ENCODE results near the gene SPIRE1. TPM values are rescaled to one million over a fixed set of nuclear protein-coding genes. Genes with fewer than 3 reads are reported as not detected.

SPIRE1 gene
- total RNA-seq, 1 donor from 2014 or later: 47.0 TPM

DNA sequence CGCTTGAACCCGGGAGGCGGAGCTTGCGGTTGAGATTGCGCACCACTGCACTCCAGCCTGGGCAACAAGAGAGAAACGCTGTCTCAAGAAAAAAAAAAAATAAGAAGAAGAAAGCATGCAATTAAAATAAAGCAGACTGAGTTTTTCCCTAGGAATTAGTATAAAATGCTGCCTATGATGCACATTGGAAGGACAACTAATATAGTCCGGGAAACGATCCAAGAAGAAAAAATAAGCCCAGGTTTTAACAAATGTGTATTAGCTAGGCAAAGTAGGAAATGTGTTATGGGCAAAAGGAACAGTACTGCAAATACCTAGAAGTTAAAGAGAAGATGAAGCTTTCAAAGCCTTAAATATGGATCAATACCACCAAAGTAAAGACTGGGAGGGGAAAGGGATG is 64.0 kb downstream of the SPIRE1 start:
- Mint-ChIP-seq H3K27ac (ENCODE audit: unreplicated experiment) (no peak overlapping the region), H3K36me3 (ENCODE audit: unreplicated experiment) (no peaks in the 10 kb centered on the region), H3K4me3 (ENCODE audit: unreplicated experiment) (no peak overlapping the region), H3K27me3 (ENCODE audit: unreplicated experiment) (no peaks in the 10 kb centered on the region), H3K4me1 (ENCODE audit: unreplicated experiment) (peaks cover 41% of the 10 kb centered on the region), H3K9me3 (ENCODE audit: unreplicated experiment) (no peaks in the 10 kb centered on the region)
- TF ChIP-seq, protein P1, sequence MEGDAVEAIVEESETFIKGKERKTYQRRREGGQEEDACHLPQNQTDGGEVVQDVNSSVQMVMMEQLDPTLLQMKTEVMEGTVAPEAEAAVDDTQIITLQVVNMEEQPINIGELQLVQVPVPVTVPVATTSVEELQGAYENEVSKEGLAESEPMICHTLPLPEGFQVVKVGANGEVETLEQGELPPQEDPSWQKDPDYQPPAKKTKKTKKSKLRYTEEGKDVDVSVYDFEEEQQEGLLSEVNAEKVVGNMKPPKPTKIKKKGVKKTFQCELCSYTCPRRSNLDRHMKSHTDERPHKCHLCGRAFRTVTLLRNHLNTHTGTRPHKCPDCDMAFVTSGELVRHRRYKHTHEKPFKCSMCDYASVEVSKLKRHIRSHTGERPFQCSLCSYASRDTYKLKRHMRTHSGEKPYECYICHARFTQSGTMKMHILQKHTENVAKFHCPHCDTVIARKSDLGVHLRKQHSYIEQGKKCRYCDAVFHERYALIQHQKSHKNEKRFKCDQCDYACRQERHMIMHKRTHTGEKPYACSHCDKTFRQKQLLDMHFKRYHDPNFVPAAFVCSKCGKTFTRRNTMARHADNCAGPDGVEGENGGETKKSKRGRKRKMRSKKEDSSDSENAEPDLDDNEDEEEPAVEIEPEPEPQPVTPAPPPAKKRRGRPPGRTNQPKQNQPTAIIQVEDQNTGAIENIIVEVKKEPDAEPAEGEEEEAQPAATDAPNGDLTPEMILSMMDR (IDR thresholded peaks at IDR 0.05): no peak
- no peak for DNase-seq (ENCODE audit: extremely low spot score, unreplicated experiment)

DNA sequence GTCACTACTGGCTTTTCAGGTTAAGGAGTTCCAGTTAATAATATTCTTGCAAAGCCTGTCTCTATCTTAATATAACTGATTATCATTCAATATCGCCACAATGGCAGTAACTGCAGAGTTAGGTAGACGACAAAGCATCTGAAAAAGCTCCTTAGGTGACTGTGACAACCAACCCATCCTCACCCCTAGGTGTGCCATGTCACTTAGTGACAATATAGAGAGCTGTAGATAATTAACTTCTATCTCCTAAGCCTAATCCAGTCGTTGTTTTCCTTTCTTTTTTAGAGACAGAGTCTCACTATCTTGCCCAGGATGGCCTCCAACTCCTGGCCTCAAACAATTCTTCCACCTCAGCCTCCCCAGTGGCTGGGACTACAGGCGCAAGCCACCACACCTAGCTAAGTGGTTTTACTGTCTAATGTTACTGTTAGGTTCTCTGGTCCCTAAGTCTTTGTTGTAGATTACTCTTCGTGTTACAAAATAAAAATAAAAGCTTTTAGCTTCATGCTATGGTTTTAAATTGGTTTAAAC is 65.2 kb downstream of the SPIRE1 start:
- no peaks in the 10 kb centered on the region for H3K36me3 Mint-ChIP-seq (ENCODE audit: unreplicated experiment)
- no peak overlapping the region for H3K4me3 Mint-ChIP-seq (ENCODE audit: unreplicated experiment)
- H3K27me3 Mint-ChIP-seq (ENCODE audit: unreplicated experiment): no peaks in the 10 kb centered on the region
- DNase-seq (ENCODE audit: extremely low spot score, unreplicated experiment): no peak
- TF ChIP-seq, protein P1 (IDR thresholded peaks at IDR 0.05): no peak
- H3K9me3 Mint-ChIP-seq (ENCODE audit: unreplicated experiment): no peaks in the 10 kb centered on the region
- H3K27ac Mint-ChIP-seq (ENCODE audit: unreplicated experiment): no peak overlapping the region
- H3K4me1 Mint-ChIP-seq (ENCODE audit: unreplicated experiment): peaks cover 30% of the 10 kb centered on the region

DNA sequence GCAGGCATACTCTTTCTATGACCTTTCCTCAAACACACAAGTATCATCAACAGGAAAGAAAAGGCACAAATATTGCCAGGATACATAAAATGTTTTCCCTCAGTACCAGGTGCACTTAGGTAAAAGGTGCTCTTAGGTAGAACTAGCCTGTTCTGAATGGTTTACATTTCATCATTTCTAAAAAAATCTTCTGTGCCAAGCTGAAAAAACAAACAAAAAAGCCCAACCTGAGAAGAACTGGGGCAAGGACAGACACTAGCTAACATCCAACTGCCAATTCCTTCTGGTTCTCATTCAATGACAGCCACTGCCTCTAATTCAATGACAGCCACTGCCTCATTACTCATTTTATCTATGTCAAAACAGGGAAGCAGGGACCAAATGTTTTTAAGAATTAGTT is 68.5 kb downstream of the SPIRE1 start:
- Mint-ChIP-seq H3K36me3 (ENCODE audit: unreplicated experiment) (no peaks in the 10 kb centered on the region), H3K27me3 (ENCODE audit: unreplicated experiment) (no peaks in the 10 kb centered on the region), H3K9me3 (ENCODE audit: unreplicated experiment) (no peaks in the 10 kb centered on the region), H3K4me3 (ENCODE audit: unreplicated experiment) (no peak overlapping the region), H3K27ac (ENCODE audit: unreplicated experiment) (no peak overlapping the region), H3K4me1 (ENCODE audit: unreplicated experiment) (peaks cover 9% of the 10 kb centered on the region)
- TF ChIP-seq, protein P1 (IDR thresholded peaks at IDR 0.05): no peak
- no peak for DNase-seq (ENCODE audit: extremely low spot score, unreplicated experiment)

DNA sequence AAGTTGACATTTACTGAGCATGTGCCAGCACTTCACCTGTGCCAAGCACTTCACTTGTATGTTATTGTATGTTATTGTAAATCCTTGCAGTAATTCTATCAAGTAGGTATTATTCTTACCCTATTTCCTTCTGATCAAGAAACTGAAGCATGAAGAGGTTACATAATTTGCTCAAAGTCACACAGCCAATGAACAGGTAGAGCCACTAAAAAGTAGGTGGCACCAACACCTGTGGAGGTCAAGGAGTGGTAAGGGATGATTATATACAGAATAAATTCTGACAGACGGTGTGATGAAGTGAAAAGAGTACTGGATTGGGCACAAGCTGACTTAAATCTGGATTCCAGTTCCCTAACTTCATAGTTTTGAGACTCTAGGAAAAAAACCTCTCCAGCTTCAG is 71.0 kb downstream of the SPIRE1 start:
- DNase-seq (ENCODE audit: extremely low spot score, unreplicated experiment): no peak
- Mint-ChIP-seq H3K36me3 (ENCODE audit: unreplicated experiment) (no peaks in the 10 kb centered on the region), H3K4me3 (ENCODE audit: unreplicated experiment) (no peak overlapping the region), H3K27me3 (ENCODE audit: unreplicated experiment) (no peaks in the 10 kb centered on the region), H3K27ac (ENCODE audit: unreplicated experiment) (no peak overlapping the region), H3K4me1 (ENCODE audit: unreplicated experiment) (peaks cover 6% of the 10 kb centered on the region), H3K9me3 (ENCODE audit: unreplicated experiment) (no peaks in the 10 kb centered on the region)
- TF ChIP-seq, protein P1 (IDR thresholded peaks at IDR 0.05): no peak

DNA sequence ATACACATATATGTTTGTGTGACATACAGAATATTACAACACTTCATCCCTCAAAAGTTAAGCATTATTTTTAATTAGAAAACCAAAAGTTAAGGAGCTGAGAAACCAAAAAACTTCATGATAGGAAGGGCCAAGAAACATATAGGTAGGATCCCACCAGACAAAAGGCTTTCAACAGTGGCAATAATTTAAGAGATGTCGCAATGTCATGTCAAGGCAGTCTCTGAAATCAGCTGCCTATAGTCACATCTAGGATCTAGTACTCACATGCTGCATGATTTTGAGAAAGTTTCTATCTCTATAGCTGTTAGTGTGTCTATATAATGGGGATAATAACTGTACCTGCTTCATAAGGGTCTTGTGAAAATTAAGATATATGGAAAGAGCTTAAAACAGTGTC is 72.7 kb downstream of the SPIRE1 start:
- Mint-ChIP-seq H3K36me3 (ENCODE audit: unreplicated experiment) (no peaks in the 10 kb centered on the region), H3K27me3 (ENCODE audit: unreplicated experiment) (no peaks in the 10 kb centered on the region), H3K4me3 (ENCODE audit: unreplicated experiment) (no peak overlapping the region), H3K4me1 (ENCODE audit: unreplicated experiment) (peaks cover 9% of the 10 kb centered on the region), H3K27ac (ENCODE audit: unreplicated experiment) (no peak overlapping the region), H3K9me3 (ENCODE audit: unreplicated experiment) (no peaks in the 10 kb centered on the region)
- DNase-seq (ENCODE audit: extremely low spot score, unreplicated experiment): no peak
- TF ChIP-seq, protein P1 (IDR thresholded peaks at IDR 0.05): no peak

All from osteocyte (in vitro differentiated cells).